OCI-LY1 (cell line): ENCODE data around the gene CST4.
"Not testable (repeated sequence)": the region's sequence is repeated elsewhere in the genome, so short reads cannot be mapped to it uniquely, and the experiment has no call there.

Source experiments
- CTCF ChIP-seq: fragments of 200-600 bp; sonication (generic), shearing (Covaris generic); IDR thresholded peaks from 2 replicates; pipeline ENCODE4 v1.5.1; 2017; ENCODE audit warnings: mild to moderate bottlenecking, antibody characterized with exemption, low read length, moderate library complexity, mixed read lengths
- EZH2 ChIP-seq: fragments of 200-600 bp; sonication (generic), shearing (Covaris generic); IDR thresholded peaks from 2 replicates; pipeline ENCODE4 v1.8.0; 2017; ENCODE audit warnings: borderline replicate concordance, mixed run types, mild to moderate bottlenecking, antibody characterized with exemption, low read length, moderate library complexity, mixed read lengths

- not testable (repeated sequence) for TF ChIP-seq CTCF, EZH2
These were observed 29.2 kb downstream of the CST4 start for GRCh38 chr20:23659610-23659988.
